DMS 273 (cell line): ENCODE results near the gene CD38.
"Not testable (repeated sequence)": the region's sequence is repeated elsewhere in the genome, so short reads cannot be mapped to it uniquely, and the experiment has no call there.

Source experiments
- DNase-seq: peaks from one replicate; lab custom pipeline; 2025; ENCODE audit not compliant: unreplicated experiment; lab: John Stamatoyannopoulos, UW

The CD38 gene

GRCh38 chr4:15861198-15861597 is 83.1 kb downstream of the CD38 start:
- DNase-seq = not testable (repeated sequence)

- no peak for DNase-seq
These were observed 86.8 kb downstream of the CD38 start for GRCh38 chr4:15864651-15865566.

DNA sequence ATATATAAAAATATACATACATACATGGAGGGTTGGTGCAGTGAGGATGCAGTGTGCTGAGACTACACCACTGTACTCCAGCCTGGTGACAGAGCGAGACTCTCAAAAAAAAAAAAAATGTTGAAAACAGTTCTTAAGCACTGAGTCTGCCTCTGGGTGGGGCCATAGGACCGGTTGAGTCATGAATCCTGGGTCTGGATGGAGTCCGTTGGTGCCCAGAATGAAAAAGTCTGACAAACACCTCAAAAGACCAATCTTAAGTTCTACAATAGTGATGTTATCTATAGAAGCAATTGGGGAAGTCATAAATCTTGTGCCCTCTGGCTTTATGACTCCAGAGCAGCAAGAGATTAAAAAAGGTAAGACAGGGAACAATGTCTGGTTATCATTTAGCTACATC is 90.0 kb downstream of the CD38 start:
- DNase-seq = no peak

- DNase-seq = no peak
These were observed 90.8 kb downstream of the CD38 start for GRCh38 chr4:15868826-15869413.

DNA sequence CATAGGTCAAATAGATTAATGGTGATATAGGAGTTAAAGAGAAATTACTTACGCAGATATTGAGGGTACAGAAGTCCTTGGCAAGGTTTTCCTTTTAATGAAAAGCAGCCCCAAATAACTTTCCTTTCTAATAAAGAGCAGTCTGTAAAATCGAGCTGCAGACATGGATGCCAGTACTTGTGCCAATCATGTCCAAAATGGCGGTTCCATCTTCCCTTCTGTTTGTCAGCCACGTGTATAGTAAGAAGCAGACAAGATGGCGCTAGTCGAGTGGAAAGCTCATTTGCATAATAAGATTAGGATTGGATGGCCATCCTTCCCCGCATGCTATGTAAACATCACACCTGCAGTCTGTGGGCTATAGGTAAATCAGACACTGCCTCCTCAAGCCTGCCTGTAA is 92.0 kb downstream of the CD38 start:
- no peak for DNase-seq

GRCh38 chr4:15870921-15871664 is 93.0 kb downstream of the CD38 start:
- no peak for DNase-seq

DNA sequence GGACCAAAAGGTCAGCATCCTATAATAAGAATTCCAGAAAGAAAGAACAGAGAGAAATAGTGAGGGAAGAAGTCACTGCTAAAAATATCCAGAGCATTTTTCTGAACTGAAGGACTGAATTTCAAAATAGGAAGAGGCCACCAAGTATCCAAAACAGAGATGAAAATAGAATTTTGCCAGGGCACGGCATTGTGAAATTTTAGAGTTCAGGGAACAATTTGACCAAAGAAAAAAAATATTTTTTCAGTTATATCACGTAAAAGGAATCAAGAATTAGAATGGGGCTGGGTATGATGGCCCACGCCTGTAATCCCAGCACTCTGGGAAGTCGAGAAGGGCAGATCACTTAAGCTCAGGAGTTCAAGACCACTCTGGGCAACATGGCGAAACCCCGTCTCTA is 95.0 kb downstream of the CD38 start:
- no peak for DNase-seq

- DNase-seq = no peak
These were observed 96.5 kb downstream of the CD38 start for GRCh38 chr4:15874671-15875070.

DNA sequence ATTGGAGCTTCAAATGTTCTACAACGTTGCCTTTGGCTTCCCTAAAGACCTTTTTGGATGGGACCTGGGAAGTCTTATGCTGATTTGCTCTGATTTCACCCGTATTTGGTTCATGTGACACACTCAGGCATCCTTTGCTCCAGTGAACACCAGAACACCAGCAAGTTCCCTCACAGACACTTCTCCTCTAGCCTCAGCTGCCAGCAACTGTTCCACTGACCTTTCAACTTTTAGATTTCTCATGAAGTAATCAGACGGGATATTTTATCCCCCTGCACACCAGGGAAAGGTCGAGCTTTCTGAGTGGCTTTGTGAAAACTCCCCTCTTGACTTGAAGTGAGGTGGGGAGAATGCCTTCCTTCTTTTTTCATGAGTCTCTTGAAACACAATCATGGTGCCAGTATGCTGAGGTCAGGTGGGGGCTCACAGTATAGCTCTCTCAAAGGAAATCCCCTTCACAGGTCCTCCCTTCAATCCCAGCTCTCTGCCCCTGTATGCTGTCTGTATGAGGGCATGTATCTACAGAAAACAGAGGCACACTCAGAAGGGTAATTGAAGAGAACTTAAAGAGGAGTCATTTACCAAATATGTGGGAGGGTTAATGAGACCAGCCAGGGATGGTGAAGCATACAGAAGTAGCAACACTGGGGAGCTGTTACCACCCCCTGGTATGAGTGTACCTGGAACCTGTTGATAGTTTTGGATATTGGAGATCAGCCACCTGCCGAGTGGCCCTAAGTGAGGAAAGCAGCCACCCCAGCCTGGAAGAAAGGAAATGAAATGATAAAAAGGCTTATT is 97.7 kb downstream of the CD38 start:
- no peak for DNase-seq

DNA sequence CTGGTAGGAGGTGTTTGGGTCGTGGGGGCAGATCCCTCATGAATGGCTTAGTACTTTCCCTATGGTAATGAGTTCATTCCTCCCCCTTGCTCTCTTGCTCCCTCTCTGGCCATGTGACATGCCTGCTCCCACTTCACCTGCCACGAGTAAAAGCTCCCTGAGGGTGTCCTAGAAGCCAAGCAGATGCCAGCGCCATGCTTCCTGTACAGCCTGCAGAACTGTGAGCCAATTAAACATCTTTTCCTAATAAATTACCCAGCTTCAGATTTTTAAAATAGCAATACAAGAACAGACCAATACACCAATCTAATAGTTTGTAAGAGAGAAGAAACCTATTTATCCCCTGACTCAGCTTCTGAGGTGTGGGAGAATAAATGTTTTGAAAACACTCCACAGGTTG is 99.9 kb downstream of the CD38 start:
- no peak for DNase-seq

DNA sequence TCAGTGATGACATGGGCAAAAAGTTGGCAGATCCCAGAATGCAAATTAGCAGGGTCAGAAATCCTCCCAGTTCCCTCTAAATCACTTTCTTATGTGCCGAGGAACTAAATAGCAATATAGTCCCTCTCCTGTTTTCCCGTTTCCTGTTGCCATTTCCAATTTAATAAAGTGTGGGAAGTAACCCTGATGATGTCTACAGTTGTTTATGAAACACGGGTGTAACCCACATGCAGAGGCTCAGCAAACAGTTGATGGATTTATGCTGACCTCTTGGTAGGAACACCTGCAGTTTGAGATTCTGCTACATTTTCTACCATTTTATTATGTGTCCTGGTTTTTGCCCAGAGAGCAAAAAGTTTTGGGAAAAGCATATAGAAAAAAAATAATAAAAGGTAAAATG is 103.7 kb downstream of the CD38 start:
- DNase-seq = no peak

DNA sequence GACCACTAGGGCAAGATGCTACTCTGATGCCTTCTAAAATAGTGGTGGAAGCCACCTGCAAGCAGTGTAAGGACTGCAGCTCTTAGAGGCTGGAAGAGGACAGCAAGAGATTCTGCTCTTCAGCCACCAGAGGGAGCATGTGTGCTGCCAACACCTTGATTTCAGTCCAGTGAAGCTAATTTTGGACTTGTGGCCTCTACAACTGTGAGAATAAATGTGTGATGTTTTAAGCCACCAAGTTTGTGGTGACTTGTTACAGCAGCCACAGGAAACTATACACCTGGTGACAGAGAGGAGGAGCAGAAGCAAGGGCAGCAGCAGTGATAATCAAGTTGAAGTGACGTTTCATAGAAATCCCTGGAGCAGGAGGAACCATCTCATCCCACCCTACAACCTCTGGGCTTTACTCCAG is 104.6 kb downstream of the CD38 start:
- DNase-seq = peak; percentile 71

- no peak for DNase-seq
These were observed 105.6 kb downstream of the CD38 start for GRCh38 chr4:15883610-15884243.

DNA sequence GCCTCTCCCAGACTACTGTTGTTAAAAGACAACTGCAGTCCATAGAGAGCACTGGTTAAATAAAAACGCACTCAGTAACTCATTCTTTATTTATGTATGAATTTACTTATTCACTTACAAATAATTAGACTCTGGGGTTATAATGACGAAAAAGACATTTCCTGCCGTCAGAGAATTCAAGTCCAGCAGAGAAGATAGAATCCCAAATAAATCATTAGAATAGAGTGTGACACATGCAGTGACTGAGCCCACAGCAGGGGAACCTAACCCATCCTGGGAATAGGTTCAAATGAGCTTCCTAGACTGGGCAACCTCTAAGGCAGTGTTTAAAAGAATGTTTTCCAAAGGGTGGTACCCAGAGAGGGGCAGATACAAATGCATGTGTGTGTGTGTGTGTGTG is 106.5 kb downstream of the CD38 start:
- no peak for DNase-seq

GRCh38 chr4:15885422-15885821 is 107.3 kb downstream of the CD38 start:
- no peak for DNase-seq

DNA sequence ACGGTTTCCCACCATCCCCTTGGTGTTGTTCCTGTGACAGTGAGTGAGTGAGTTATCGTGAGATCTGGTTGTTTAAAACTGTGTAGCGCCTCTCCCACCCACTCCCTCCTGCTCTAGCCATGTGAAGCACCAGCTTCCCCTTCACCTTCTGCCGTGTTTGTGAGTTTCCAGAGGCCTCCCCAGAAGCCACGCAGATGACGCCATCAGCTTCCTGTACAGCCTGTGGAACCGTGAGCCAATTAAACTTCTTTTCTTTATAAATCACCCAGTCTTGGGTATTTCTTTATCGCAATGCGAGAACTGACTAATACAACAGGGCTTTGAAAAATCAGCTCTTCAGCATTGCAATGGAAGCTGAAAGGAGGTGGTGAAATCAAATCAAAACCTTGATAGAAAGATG is 110.4 kb downstream of the CD38 start:
- no peak for DNase-seq

DNA sequence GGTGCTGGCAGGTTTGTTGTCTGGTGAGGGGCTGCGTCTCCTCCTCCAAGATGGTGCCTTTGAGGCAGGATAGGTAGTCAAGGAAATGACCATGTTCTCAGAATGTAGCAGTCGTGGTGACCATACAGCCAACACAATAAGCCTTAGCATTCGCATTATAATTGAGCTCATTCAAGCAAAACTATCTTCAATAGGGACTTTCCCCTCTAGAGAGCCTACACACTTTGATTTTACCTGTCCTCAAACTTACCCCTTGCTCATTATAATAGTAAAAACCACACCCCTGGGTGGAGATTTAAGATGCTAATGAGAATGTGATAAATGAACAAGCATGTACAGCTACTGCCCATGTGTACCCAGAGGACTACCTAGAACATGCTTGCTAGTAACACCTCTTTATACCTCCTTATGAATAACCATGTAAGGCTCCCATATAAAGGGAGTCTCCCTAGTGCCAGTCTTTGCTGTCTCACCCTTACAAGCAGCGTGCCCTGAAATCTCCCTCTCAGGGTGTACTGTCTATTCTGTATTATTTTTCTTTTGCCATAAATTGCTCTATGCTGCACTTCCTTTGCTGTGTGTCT is 112.2 kb downstream of the CD38 start:
- DNase-seq = no peak

GRCh38 chr4:15891312-15891711 is 113.2 kb downstream of the CD38 start:
- DNase-seq = peak; percentile 56

DNA sequence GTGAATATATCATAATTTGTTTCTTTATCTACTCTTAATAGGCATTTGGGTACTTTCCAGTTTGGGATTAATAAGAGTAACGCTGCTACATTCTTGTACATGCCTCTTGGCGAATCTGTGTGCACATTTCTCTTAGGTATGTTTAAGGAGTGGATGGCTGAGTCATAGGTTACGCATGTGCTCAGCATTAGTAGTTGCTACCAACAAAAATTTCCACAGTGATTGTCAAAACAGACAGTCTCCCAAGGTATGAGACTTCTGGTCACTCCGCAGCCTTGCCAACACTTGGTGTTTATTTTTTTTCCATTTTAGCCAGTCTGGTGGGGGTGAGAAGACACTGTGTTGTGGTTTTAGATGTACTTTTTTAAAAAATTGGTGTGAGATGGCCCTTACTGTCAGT is 115.8 kb downstream of the CD38 start:
- DNase-seq = no peak

GRCh38 chr4:15894393-15894792 is 116.3 kb downstream of the CD38 start:
- DNase-seq = no peak
